Measurements from ENCODE around the gene NAV1. TPM values are rescaled to one million over a fixed set of nuclear protein-coding genes. Genes with fewer than 3 reads are reported as not detected.

Gene NAV1
- total RNA-seq, 2 donors from 2014 or later: 126 to 255 TPM

DNA sequence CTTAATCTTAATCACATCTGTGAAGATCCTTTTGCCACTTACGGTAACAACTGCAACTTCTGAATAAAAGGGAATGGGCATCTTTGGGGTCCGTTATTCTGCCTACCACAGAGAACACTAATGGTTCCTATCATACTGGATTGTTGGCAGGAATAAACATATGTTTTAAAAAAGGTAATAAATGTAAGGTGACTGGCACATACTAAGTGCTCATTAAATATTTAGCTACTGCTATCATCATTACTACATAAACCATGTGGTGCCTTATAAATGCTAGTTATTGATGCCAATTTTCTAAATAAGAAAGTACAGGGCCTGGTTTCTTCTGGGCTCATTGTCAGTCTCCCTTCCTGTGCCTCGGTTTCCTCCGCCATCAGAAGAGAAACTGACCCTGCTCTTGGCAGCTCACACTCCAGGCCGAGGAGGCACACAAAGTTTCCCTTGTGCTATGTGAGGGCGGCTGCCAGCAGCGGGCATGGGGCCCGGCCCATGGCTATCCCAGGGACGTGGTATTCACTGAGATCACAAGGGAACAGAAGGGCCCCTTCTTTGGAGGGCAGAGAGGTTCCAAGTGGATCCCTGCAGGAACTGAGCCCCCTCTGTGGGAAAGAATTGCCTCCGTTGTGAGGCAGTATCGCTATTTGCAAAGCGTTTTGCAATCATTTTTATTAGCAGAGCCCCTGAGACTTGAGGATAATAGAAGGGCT lies 26.2 kb downstream of the NAV1 start:
- Histone ChIP-seq H3K27me3 (replicated peaks; ENCODE audit: insufficient read depth) (no peaks in the 10 kb centered on the region), H3K36me3 (no peaks in the 10 kb centered on the region), H3K9me3 (no peaks in the 10 kb centered on the region), H3K4me3 (no peak overlapping the region), H3K27ac (peak overlapping the region; percentile 71 to 73), H3K4me1 (ENCODE audit: control insufficient read depth in 1 of 2, low read depth in 2 of 2) (peaks cover 14 to 52% of the 10 kb centered on the region in 2 donors)
- DNase-seq (ENCODE audit: low spot score) (no peak), ATAC-seq (ENCODE audit: insufficient number of reproducible peaks, low FRiP score, low read depth) (no peak)
- TF ChIP-seq, protein P1, sequence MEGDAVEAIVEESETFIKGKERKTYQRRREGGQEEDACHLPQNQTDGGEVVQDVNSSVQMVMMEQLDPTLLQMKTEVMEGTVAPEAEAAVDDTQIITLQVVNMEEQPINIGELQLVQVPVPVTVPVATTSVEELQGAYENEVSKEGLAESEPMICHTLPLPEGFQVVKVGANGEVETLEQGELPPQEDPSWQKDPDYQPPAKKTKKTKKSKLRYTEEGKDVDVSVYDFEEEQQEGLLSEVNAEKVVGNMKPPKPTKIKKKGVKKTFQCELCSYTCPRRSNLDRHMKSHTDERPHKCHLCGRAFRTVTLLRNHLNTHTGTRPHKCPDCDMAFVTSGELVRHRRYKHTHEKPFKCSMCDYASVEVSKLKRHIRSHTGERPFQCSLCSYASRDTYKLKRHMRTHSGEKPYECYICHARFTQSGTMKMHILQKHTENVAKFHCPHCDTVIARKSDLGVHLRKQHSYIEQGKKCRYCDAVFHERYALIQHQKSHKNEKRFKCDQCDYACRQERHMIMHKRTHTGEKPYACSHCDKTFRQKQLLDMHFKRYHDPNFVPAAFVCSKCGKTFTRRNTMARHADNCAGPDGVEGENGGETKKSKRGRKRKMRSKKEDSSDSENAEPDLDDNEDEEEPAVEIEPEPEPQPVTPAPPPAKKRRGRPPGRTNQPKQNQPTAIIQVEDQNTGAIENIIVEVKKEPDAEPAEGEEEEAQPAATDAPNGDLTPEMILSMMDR (IDR thresholded peaks at IDR 0.05): no peak

GRCh38 chr1:201565771-201566528 lies 27.0 kb downstream of the NAV1 start:
- Histone ChIP-seq H3K4me3 (no peak overlapping the region), H3K27ac (peak overlapping the region; percentile 71 to 73), H3K27me3 (replicated peaks; ENCODE audit: insufficient read depth) (no peaks in the 10 kb centered on the region), H3K36me3 (no peaks in the 10 kb centered on the region), H3K9me3 (no peaks in the 10 kb centered on the region), H3K4me1 (ENCODE audit: control insufficient read depth in 1 of 2, low read depth in 2 of 2) (peaks cover 14 to 45% of the 10 kb centered on the region in 2 donors)
- ATAC-seq (ENCODE audit: insufficient number of reproducible peaks, low FRiP score, low read depth) (no peak), DNase-seq (ENCODE audit: low spot score) (no peak)
- TF ChIP-seq, protein P1 (IDR thresholded peaks at IDR 0.05): no peak

DNA sequence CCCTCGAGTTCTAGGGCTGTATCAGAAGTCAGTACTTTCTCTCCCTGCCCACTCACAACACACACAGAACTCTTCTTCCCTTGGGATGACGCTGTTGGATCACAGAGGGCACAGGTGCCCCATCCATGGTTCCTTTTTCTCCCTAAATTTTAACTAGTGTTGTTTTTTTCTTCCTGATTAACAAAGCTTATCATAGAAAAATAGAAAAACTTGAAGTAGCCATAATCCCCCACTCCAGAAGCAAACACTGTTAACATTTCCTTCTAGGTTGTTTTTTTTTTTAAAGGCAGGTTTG lies 27.5 kb downstream of the NAV1 start:
- Histone ChIP-seq H3K27ac (peak overlapping the region; percentile 71 to 73), H3K36me3 (no peaks in the 10 kb centered on the region), H3K4me1 (ENCODE audit: control insufficient read depth in 1 of 2, low read depth in 2 of 2) (peaks cover 14 to 39% of the 10 kb centered on the region in 2 donors), H3K4me3 (no peak overlapping the region), H3K9me3 (no peaks in the 10 kb centered on the region), H3K27me3 (replicated peaks; ENCODE audit: insufficient read depth) (no peaks in the 10 kb centered on the region)
- TF ChIP-seq, protein P1 (IDR thresholded peaks at IDR 0.05): no peak
- ATAC-seq (ENCODE audit: insufficient number of reproducible peaks, low FRiP score, low read depth) (no peak), DNase-seq (ENCODE audit: low spot score) (no peak)

DNA sequence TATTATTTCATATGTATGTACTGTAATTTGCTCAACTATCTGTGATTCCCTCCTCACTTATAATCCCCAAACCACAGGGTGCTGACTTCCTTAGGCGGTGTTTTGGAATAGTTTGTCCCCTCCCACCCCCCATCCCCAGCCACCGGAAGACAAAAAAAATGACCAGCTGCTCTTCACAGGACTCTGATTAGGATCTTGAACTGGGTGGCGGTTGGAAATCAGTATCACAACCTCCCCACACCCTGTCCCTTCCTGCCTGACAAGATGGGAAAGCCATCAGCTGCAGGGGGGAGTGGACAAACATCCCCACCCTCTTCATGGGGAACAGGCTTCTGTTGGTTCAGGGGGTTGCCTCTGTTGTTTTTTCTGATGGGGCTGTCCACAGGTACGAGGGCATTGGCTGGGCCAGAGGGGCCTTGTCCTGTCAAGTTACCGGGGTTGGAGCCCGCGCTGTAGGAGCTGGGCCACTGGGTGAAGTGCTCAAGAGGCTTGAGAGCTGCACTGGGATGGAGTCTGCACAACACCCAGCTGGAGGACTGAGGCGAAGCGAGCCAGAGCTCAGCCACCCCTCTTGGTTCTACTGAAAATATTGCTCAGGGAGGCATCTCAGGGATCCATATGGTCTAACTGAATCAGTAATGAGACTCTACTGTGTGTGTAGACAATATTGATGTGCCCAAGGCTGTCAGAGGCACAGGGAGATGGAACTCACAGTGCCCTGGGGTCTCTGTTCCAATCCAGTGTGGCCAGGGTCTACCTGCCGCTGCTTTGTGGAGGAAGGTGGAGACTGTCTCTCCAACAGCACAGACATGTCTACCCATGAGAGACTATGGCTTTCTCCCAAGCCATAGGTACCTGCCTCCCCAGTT lies 28.2 kb downstream of the NAV1 start:
- Histone ChIP-seq H3K36me3 (no peaks in the 10 kb centered on the region), H3K27ac (peak overlapping the region in 1 of 2 donors; percentile 71), H3K4me1 (ENCODE audit: control insufficient read depth in 1 of 2, low read depth in 2 of 2) (peaks cover 10 to 32% of the 10 kb centered on the region in 2 donors), H3K27me3 (replicated peaks; ENCODE audit: insufficient read depth) (no peaks in the 10 kb centered on the region), H3K4me3 (no peak overlapping the region), H3K9me3 (no peaks in the 10 kb centered on the region)
- ATAC-seq (ENCODE audit: insufficient number of reproducible peaks, low FRiP score, low read depth): no peak
- DNase-seq (ENCODE audit: low spot score): no peak
- TF ChIP-seq, protein P1 (IDR thresholded peaks at IDR 0.05): no peak

GRCh38 chr1:201568265-201568664 lies 29.3 kb downstream of the NAV1 start:
- Histone ChIP-seq H3K4me3 (no peak overlapping the region), H3K36me3 (no peaks in the 10 kb centered on the region), H3K27ac (peak overlapping the region in 1 of 2 donors; percentile 8), H3K27me3 (replicated peaks; ENCODE audit: insufficient read depth) (no peaks in the 10 kb centered on the region), H3K4me1 (ENCODE audit: control insufficient read depth in 1 of 2, low read depth in 2 of 2) (peaks cover 5 to 23% of the 10 kb centered on the region in 2 donors), H3K9me3 (no peaks in the 10 kb centered on the region)
- TF ChIP-seq, protein P1 (IDR thresholded peaks at IDR 0.05): no peak
- ATAC-seq (ENCODE audit: insufficient number of reproducible peaks, low FRiP score, low read depth): no peak
- DNase-seq (ENCODE audit: low spot score): no peak

Measured in thoracic aorta (tissue), 2 donors.